ENCODE measurements around the gene CNTNAP2. TPM values are rescaled to one million over a fixed set of nuclear protein-coding genes. Genes with fewer than 3 reads are reported as not detected.

CNTNAP2 gene
- total RNA-seq, 2 donors from 2014 or later: 171 to 228 TPM

- Histone ChIP-seq H3K27ac (ENCODE audit: low read depth, low read length) (no peak overlapping the region), H3K4me3 (ENCODE audit: low read length) (no peak overlapping the region), H3K9me3 (ENCODE audit: control insufficient read depth, low read length) (no peaks in the 10 kb centered on the region), H3K4me1 (ENCODE audit: control insufficient read depth, insufficient read depth, low read length) (no peaks in the 10 kb centered on the region), H3K36me3 (ENCODE audit: control insufficient read depth, insufficient read depth, low read length) (no peaks in the 10 kb centered on the region), H3K9ac (ENCODE audit: extremely low read depth, low read length, poor library complexity, severe bottlenecking) (no peak overlapping the region), H3K27me3 (ENCODE audit: control insufficient read depth, insufficient read depth, low read length, poor library complexity, severe bottlenecking) (no peaks in the 10 kb centered on the region)
- DNase-seq: no peak
- TF ChIP-seq, protein P1, sequence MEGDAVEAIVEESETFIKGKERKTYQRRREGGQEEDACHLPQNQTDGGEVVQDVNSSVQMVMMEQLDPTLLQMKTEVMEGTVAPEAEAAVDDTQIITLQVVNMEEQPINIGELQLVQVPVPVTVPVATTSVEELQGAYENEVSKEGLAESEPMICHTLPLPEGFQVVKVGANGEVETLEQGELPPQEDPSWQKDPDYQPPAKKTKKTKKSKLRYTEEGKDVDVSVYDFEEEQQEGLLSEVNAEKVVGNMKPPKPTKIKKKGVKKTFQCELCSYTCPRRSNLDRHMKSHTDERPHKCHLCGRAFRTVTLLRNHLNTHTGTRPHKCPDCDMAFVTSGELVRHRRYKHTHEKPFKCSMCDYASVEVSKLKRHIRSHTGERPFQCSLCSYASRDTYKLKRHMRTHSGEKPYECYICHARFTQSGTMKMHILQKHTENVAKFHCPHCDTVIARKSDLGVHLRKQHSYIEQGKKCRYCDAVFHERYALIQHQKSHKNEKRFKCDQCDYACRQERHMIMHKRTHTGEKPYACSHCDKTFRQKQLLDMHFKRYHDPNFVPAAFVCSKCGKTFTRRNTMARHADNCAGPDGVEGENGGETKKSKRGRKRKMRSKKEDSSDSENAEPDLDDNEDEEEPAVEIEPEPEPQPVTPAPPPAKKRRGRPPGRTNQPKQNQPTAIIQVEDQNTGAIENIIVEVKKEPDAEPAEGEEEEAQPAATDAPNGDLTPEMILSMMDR (conservative IDR thresholded peaks at IDR 0.05): no peak
- Mint-ChIP-seq H3K27me3 (ENCODE audit: insufficient read depth) (no peaks in the 10 kb centered on the region), H3K4me3 (no peak overlapping the region), H3K4me1 (no peaks in the 10 kb centered on the region), H3K27ac (no peak overlapping the region), H3K9me3 (no peaks in the 10 kb centered on the region), H3K36me3 (ENCODE audit: low read depth) (no peaks in the 10 kb centered on the region)
- WGBS, 2 experiments (ENCODE audit: insufficient coverage in 1 of 2, insufficient read length in 1 of 2): 92% methylated on average over 1 of the region's 1 CpG; no CpG with 5 or more reads in 1 of the 2 experiments
These were observed 953.2 kb downstream of the CNTNAP2 start for GRCh38 chr7:147069771-147070170.

- Mint-ChIP-seq H3K27ac (no peak overlapping the region), H3K9me3 (no peaks in the 10 kb centered on the region), H3K36me3 (ENCODE audit: low read depth) (no peaks in the 10 kb centered on the region), H3K27me3 (ENCODE audit: insufficient read depth) (no peaks in the 10 kb centered on the region), H3K4me3 (no peak overlapping the region), H3K4me1 (no peaks in the 10 kb centered on the region)
- Histone ChIP-seq H3K4me1 (ENCODE audit: control insufficient read depth, insufficient read depth, low read length) (no peaks in the 10 kb centered on the region), H3K27me3 (ENCODE audit: control insufficient read depth, insufficient read depth, low read length, poor library complexity, severe bottlenecking) (no peaks in the 10 kb centered on the region), H3K27ac (ENCODE audit: low read depth, low read length) (no peak overlapping the region), H3K9ac (ENCODE audit: extremely low read depth, low read length, poor library complexity, severe bottlenecking) (no peak overlapping the region), H3K4me3 (ENCODE audit: low read length) (no peak overlapping the region), H3K36me3 (ENCODE audit: control insufficient read depth, insufficient read depth, low read length) (no peaks in the 10 kb centered on the region), H3K9me3 (ENCODE audit: control insufficient read depth, low read length) (no peaks in the 10 kb centered on the region)
- TF ChIP-seq, protein P1 (conservative IDR thresholded peaks at IDR 0.05): no peak
- no peak for DNase-seq
- WGBS, 2 experiments (ENCODE audit: insufficient coverage in 1 of 2, insufficient read length in 1 of 2): 89% methylated on average over 1 of the region's 1 CpG; no CpG with 5 or more reads in 1 of the 2 experiments
These were observed 954.3 kb downstream of the CNTNAP2 start for GRCh38 chr7:147070886-147071285.

DNA sequence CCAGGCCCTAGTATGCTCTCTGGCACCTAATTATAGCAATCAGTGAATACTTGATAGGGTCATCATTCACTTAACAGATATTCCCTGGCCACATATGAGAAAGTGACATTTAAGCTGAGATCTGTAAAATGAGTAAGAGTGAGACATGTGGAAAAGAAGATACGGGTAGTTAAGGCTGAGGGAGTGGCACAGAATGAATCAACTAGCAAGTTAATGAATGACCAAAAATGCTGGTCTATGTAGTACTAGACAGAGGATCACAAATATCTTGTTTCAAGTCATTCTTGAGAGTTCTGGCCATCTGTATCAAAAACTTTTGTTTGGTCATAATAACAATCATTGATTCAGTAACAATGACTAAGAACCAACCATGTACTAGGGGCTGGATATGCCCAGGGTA lies 954.9 kb downstream of the CNTNAP2 start:
- Histone ChIP-seq H3K4me3 (ENCODE audit: low read length) (no peak overlapping the region), H3K9ac (ENCODE audit: extremely low read depth, low read length, poor library complexity, severe bottlenecking) (no peak overlapping the region), H3K27ac (ENCODE audit: low read depth, low read length) (no peak overlapping the region), H3K36me3 (ENCODE audit: control insufficient read depth, insufficient read depth, low read length) (no peaks in the 10 kb centered on the region), H3K27me3 (ENCODE audit: control insufficient read depth, insufficient read depth, low read length, poor library complexity, severe bottlenecking) (no peaks in the 10 kb centered on the region), H3K4me1 (ENCODE audit: control insufficient read depth, insufficient read depth, low read length) (no peaks in the 10 kb centered on the region), H3K9me3 (ENCODE audit: control insufficient read depth, low read length) (no peaks in the 10 kb centered on the region)
- no peak overlapping the region for H3K4me3 Mint-ChIP-seq
- DNase-seq: no peak
- TF ChIP-seq, protein P1 (conservative IDR thresholded peaks at IDR 0.05): no peak
- WGBS, 2 experiments (ENCODE audit: insufficient coverage in 1 of 2, insufficient read length in 1 of 2): 88 to 93% methylated on average over 1 of the region's 1 CpG
- H3K4me1 Mint-ChIP-seq: no peaks in the 10 kb centered on the region
- no peaks in the 10 kb centered on the region for H3K36me3 Mint-ChIP-seq (ENCODE audit: low read depth)
- no peak overlapping the region for H3K27ac Mint-ChIP-seq
- H3K9me3 Mint-ChIP-seq: no peaks in the 10 kb centered on the region
- H3K27me3 Mint-ChIP-seq (ENCODE audit: insufficient read depth): no peaks in the 10 kb centered on the region
